CD14-positive monocyte (primary cell): ENCODE data around the gene HOGA1. TPM values are rescaled to one million over a fixed set of nuclear protein-coding genes. Genes with fewer than 3 reads are reported as not detected.

Experiments used
- DNase-seq, 3 donors: peaks; one replicate each; pipeline ENCODE4 v3.0.0-alpha.2; 2011 to 2022
- H2AFZ ChIP-seq: 2 replicates; pipeline ENCODE4 v1.6.0; 2012; ENCODE audit warnings: mild to moderate bottlenecking, low read depth, low read length, inconsistent platforms; ENCODE audit not compliant: insufficient read depth, poor library complexity, severe bottlenecking
- H3K27ac ChIP-seq, 2 donors: 1 replicate in 1 of 2; 2 replicates in 1 of 2; pipeline ENCODE4 v1.5.1; 2012 to 2013; ENCODE audit warnings: low read length in 2 of 2, control low read depth in 1 of 2, inconsistent platforms in 1 of 2, low read depth in 1 of 2, mild to moderate bottlenecking in 1 of 2
- H3K27me3 ChIP-seq, 2 donors: one replicate each; pipeline versions ENCODE4 v1.6.0 to v1.6.1; 2011 to 2013; ENCODE audit warnings: low read length in 2 of 2; ENCODE audit not compliant: control insufficient read depth in 2 of 2, insufficient read depth in 2 of 2
- H3K36me3 ChIP-seq, 2 donors: replicated peaks in 1 of 2; 1 replicate in 1 of 2; 2 replicates in 1 of 2; pipeline versions ENCODE4 v1.5.1 to v1.6.1; 2012 to 2013; ENCODE audit warnings: low read length in 2 of 2, control low read depth in 1 of 2, inconsistent platforms in 1 of 2, mild to moderate bottlenecking in 1 of 2; ENCODE audit not compliant: insufficient read depth in 2 of 2, control insufficient read depth in 1 of 2
- H3K4me1 ChIP-seq, 2 donors: 1 replicate in 1 of 2; 2 replicates in 1 of 2; pipeline versions ENCODE4 v1.5.1 to v1.6.1; 2012 to 2013; ENCODE audit warnings: low read length in 2 of 2, control low read depth in 1 of 2, inconsistent platforms in 1 of 2, mild to moderate bottlenecking in 1 of 2, moderate library complexity in 1 of 2; ENCODE audit not compliant: insufficient read depth in 2 of 2, control insufficient read depth in 1 of 2
- H3K4me2 ChIP-seq: replicated peaks from 2 replicates; pipeline ENCODE3; 2012; ENCODE audit warnings: low read length, moderate library complexity, mild to moderate bottlenecking; ENCODE audit not compliant: poor library complexity, severe bottlenecking; ENCODE audit errors: extremely low read depth
- H3K4me3 ChIP-seq, 3 experiments: fragments of 200-600 bp in 1 of 3; sonication (generic) in 1 of 3; replicated peaks in 1 of 3; 1 replicate in 2 of 3; 2 replicates in 1 of 3; pipeline ENCODE4 v1.5.1; 2011 to 2013; ENCODE audit warnings: low read length in 3 of 3, mild to moderate bottlenecking in 3 of 3, control low read depth in 2 of 3, low read depth in 2 of 3, inconsistent platforms in 1 of 3, moderate library complexity in 1 of 3
- H3K79me2 ChIP-seq: 2 replicates; pipeline ENCODE4 v1.6.0; 2012; ENCODE audit warnings: mild to moderate bottlenecking, control low read depth, inconsistent platforms, low read length, moderate library complexity; ENCODE audit not compliant: insufficient read depth
- H3K9ac ChIP-seq: 2 replicates; pipeline ENCODE4 v1.6.0; 2017; ENCODE audit warnings: low read length, mild to moderate bottlenecking; ENCODE audit not compliant: insufficient read depth, poor library complexity, severe bottlenecking
- H3K9me3 ChIP-seq, 2 donors: replicated peaks in 1 of 2; 1 replicate in 1 of 2; 2 replicates in 1 of 2; pipeline versions ENCODE4 v1.5.1 to v1.6.1; 2012 to 2013; ENCODE audit warnings: low read length in 2 of 2, control low read depth in 1 of 2; ENCODE audit not compliant: control insufficient read depth in 1 of 2, insufficient read depth in 1 of 2
- H4K20me1 ChIP-seq: 2 replicates; pipeline ENCODE4 v1.6.0; 2012; ENCODE audit warnings: mild to moderate bottlenecking, low read length, control low read depth, moderate library complexity; ENCODE audit not compliant: insufficient read depth
- H3K27ac Mint-ChIP-seq, 7 donors: one replicate each; pipeline ENCODE4 v1.8.0; 2020; ENCODE audit warnings: mild to moderate bottlenecking in 7 of 7, mixed read lengths in 7 of 7, moderate library complexity in 6 of 7, inconsistent platforms in 2 of 7
- H3K27me3 Mint-ChIP-seq, 3 donors: one replicate each; pipeline ENCODE4 v1.8.0; 2021 to 2022; ENCODE audit warnings: low read depth in 3 of 3, mild to moderate bottlenecking in 3 of 3, mixed read lengths in 3 of 3, moderate library complexity in 3 of 3, inconsistent platforms in 1 of 3
- H3K36me3 Mint-ChIP-seq, 2 donors: one replicate each; pipeline ENCODE4 v1.8.0; 2020; ENCODE audit warnings: mixed read lengths in 2 of 2, inconsistent platforms in 1 of 2, mild to moderate bottlenecking in 1 of 2
- H3K4me1 Mint-ChIP-seq: one replicate; pipeline ENCODE4 v1.8.0; 2020; ENCODE audit warnings: mild to moderate bottlenecking, mixed read lengths
- H3K4me3 Mint-ChIP-seq, 2 donors: one replicate each; pipeline ENCODE4 v1.8.0; 2020; ENCODE audit warnings: mild to moderate bottlenecking in 2 of 2, mixed read lengths in 2 of 2, moderate library complexity in 1 of 2
- H3K9me3 Mint-ChIP-seq, 7 donors: one replicate each; pipeline ENCODE4 v1.8.0; 2020 to 2022; ENCODE audit warnings: mixed read lengths in 7 of 7, mild to moderate bottlenecking in 6 of 7, moderate library complexity in 6 of 7, inconsistent platforms in 2 of 7
- CTCF ChIP-seq: fragments of 200-600 bp; IDR thresholded peaks from one replicate; pipeline ENCODE4 v1.8.0; 2022; ENCODE audit warnings: antibody characterized with exemption, mild to moderate bottlenecking
- WGBS: methylation state at CpG from one replicate; pipeline ENCODE4 v1.1.5; 2013; ENCODE audit warnings: missing lambda C conversion rate; ENCODE audit not compliant: insufficient coverage; 5-methylcytosine and 5-hydroxymethylcytosine counted together
- intact Hi-C, 2 donors: fragments of 100-400 bp; cut with micrococcal nuclease; formaldehyde crosslinking; loops; one replicate each; pipeline versions ENCODE4 v1.15.0 to v1.15.1; 2023
- polyA plus RNA-seq, 3 donors: library from polyadenylated mRNA; depleted of rRNA in 1 of 3; unstranded in 2 of 3; stranded (reverse) in 1 of 3; fragments of 300-500 nt in 2 of 3; fragments of >200 nt in 1 of 3; fragmentation: Illumina TruSeq in 2 of 3; gene quantifications; 1 replicate in 2 of 3; 2 replicates in 1 of 3; pipeline ENCODE4 v1.2.3, GENCODE V29; 2012 to 2021

HOGA1 gene
- polyA plus RNA-seq, 3 donors, result not detected

DNA sequence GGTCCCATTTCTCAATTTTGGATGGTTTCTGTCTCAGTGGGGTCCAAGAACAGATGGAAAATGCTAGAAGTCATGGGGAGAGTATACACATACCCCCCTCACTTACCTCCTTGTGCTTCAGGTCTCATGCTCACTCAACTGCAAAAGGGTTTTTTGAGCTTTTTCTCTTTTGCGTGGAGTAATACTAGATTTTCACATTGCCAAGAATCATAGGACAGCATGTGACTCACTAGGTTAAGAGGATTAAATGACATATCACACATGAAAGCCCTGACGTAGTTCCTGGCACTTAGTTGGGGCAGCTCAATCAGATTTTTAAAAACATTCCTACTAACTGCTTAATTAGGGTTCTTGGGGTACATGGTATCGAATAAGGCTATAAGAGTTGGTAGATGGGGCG lies 60.7 kb downstream of the HOGA1 start:
- no peaks in the 10 kb centered on the region for H3K9me3 Mint-ChIP-seq
- Histone ChIP-seq H3K4me1 (peaks cover 29 to 37% of the 10 kb centered on the region in 2 donors), H3K9me3 (no peaks in the 10 kb centered on the region), H3K4me3 (no peak overlapping the region), H3K9ac (no peak overlapping the region), H3K4me2 (no peak overlapping the region), H3K27me3 (no peaks in the 10 kb centered on the region), H2AFZ (no peak overlapping the region), H3K36me3 (peaks cover 10 to 31% of the 10 kb centered on the region in 2 donors), H3K79me2 (peaks cover 20% of the 10 kb centered on the region), H4K20me1 (peaks cover 24% of the 10 kb centered on the region), H3K27ac (no peak overlapping the region)
- peaks cover 35 to 40% of the 10 kb centered on the region in 2 donors for H3K36me3 Mint-ChIP-seq
- H3K4me3 Mint-ChIP-seq, result no peak overlapping the region
- H3K27ac Mint-ChIP-seq, result peak overlapping the region in 2 of 7 donors; percentile 26 to 28
- WGBS, result no CpG with 5 or more reads among the region's 4 CpGs
- peaks cover 42% of the 10 kb centered on the region for H3K4me1 Mint-ChIP-seq
- intact Hi-C loops, result loop anchor here in 1 of 2 donors (5.0 kb wide), 2 partner anchors 42 to 103 kb away; partner anchors contain the start of gene AVPI1
- no peak for DNase-seq
- peaks cover 2 to 9% (median 2%) of the 10 kb centered on the region in 3 donors for H3K27me3 Mint-ChIP-seq
- TF ChIP-seq CTCF, result no peak

DNA sequence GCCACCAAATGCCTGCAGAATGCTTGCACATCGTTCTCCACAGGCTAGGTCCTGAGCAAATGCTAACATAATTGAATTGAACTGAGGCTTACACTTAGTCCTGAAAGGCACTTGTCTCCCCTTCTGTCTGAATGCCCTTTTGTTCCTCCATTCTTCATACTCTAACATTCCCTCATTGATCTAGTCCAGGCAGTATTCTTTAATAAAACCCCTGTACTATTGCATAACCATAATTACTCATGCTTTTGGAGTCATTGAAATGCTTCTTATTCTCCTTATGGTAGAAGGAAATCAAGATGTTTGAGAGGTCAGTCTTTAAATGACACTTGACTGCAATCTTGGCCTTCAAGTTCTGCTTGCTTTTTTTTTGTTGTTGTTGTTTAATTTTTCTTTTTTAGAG lies 63.4 kb downstream of the HOGA1 start:
- Mint-ChIP-seq H3K4me3 (no peak overlapping the region), H3K27me3 (no peaks in the 10 kb centered on the region), H3K4me1 (peaks cover 41% of the 10 kb centered on the region), H3K27ac (peak overlapping the region; percentile 89 to 97 (median 94)), H3K36me3 (peaks cover 57 to 64% of the 10 kb centered on the region in 2 donors), H3K9me3 (no peaks in the 10 kb centered on the region)
- peaks cover 6% of the 10 kb centered on the region for H3K79me2 ChIP-seq
- no peaks in the 10 kb centered on the region for H3K27me3 ChIP-seq
- DNase-seq, result peak; percentile 36 to 73 (median 57)
- no peak overlapping the region for H3K4me3 ChIP-seq
- H3K4me1 ChIP-seq, result peaks cover 29 to 31% of the 10 kb centered on the region in 2 donors
- H3K27ac ChIP-seq, result peak overlapping the region; percentile 10 to 96
- no peaks in the 10 kb centered on the region for H3K9me3 ChIP-seq
- WGBS, result 100% methylated on average over 1 of the region's 1 CpG
- TF ChIP-seq CTCF, result no peak
- intact Hi-C loops, result loop anchor here in 1 of 2 donors (5.0 kb wide), 1 partner anchor 105 kb away; no protein-coding TSS in a partner anchor
- H3K4me2 ChIP-seq, result no peak overlapping the region
- peaks cover 15% of the 10 kb centered on the region for H4K20me1 ChIP-seq
- H3K36me3 ChIP-seq, result peaks cover 25 to 53% of the 10 kb centered on the region in 2 donors
- H2AFZ ChIP-seq, result no peak overlapping the region
- H3K9ac ChIP-seq, result no peak overlapping the region
